NT2/D1 (cell line): Measurements from ENCODE around the gene ROBO2.

Source experiments
- SUZ12 ChIP-seq: IDR thresholded peaks from 2 replicates; pipeline ENCODE4 v1.6.1; 2011; ENCODE audit not compliant: insufficient read length, insufficient read depth; ENCODE audit errors: extremely low read depth
- ZNF274 ChIP-seq: IDR thresholded peaks from 2 replicates; pipeline ENCODE4 v1.6.1; 2011; ENCODE audit warnings: mild to moderate bottlenecking, low read depth, low read length

- no peak for TF ChIP-seq ZNF274
- TF ChIP-seq SUZ12: no peak
Measured at GRCh38 chr3:77535116-77535515, 495.2 kb downstream of the ROBO2 start.
